SIG-M5 treated with dmso at 0.1 percent for 504 hours (cell line): ENCODE data around the gene RTN4IP1.
"Not testable (repeated sequence)": the region's sequence is repeated elsewhere in the genome, so short reads cannot be mapped to it uniquely, and the experiment has no call there.

Experiments used
- DNase-seq: peaks from one replicate; lab custom pipeline; 2025; ENCODE audit not compliant: unreplicated experiment; lab: John Stamatoyannopoulos, UW

RTN4IP1 gene

DNA sequence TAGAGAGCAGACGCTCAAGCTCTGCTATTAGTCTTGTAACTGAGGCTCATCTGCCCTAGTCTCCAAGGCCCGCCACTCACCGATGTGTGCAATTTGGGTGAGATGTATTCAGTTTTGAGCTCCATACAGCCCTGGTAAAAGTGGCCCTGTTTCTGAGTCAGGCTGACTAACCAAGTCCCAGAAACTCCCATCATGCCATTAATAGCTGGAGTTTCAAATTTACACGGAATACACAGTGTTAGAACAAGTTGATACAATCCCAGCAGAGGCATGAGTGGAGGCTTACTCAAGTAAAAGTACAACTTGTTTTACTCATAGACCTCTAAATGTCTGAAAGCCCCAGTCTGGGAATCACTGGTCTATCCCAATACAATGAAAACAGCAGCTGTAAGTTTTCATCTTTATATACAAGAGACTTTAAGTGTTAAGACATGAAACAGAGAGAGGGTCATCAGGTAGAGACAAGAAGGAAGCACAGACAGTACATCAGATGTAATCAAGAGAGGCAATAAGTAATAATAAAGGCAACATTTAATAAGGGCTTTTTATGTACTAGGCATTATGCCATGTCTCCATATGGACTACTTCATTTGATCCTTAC, 42.4 kb downstream of the RTN4IP1 start:
- DNase-seq: no peak

DNA sequence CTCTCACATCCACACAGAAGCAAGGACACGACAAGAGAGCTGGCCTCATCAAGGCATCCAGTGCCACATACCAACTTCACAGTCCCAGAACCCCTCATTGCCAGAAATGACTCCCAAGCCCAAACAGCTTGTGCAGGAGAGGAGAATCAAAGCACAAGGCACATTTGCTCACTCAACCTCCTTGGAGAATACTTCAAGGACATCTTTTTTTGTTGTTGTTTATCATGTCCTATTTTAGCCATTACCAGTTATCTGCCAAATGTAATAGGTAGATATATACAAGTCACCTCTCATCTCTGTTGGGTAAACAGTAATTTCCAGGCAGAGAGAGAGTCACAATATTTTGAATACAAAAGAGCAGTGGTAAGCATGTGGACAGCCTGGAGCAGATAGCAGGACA, 47.8 kb downstream of the RTN4IP1 start:
- DNase-seq: no peak

DNA sequence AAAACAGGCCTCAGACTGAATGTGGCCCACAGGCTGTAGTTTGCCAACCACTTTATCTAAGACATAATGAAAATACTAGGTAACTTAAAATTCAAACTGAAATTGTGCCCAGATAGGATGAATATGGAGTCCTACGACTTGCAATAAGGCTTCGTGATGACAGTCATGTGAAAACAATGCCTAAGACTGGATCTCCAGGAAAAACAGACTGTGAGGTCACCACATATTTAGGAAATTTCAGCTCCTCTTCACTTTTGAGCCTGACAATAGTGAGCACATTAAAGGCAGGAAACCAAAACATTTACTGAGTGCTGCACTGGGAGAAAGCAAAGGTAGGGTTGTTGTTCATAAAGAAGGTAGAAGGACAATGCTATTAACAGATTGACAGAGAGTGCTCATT, 50.0 kb downstream of the RTN4IP1 start:
- DNase-seq: no peak

DNA sequence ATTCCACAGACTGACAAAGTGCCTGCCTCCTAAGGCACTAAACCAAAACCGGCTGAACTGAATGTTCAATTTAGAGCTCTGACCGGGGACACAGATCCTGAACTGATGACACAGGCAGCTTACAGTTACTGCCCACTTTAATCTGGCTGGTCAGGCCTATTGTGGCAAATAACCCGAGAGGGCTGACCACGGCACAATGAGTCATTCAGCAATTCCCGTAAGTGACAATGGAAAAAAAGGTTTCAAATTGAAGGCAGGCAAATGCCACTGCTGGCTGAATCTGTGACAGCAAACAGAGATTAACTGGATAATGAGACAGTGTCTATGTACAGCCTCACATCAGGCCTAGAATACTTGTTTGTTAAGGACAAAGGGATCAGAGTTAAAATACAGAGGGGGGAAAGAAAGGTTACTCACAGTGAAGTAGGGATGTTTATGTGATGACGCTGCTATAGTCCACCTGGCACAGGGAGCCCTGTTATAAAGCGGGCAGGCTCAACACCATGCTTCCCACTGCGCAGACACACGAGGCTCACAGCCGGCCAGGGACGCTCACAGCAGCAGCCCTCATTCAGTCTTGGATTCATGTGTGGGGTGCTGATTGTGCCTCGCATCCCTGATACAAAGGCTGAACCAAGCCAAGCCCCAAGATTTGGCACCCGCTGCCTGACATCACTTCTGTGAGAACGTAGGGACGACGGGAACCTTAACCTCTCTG, 54.4 kb downstream of the RTN4IP1 start:
- peak; percentile 8 for DNase-seq

DNA sequence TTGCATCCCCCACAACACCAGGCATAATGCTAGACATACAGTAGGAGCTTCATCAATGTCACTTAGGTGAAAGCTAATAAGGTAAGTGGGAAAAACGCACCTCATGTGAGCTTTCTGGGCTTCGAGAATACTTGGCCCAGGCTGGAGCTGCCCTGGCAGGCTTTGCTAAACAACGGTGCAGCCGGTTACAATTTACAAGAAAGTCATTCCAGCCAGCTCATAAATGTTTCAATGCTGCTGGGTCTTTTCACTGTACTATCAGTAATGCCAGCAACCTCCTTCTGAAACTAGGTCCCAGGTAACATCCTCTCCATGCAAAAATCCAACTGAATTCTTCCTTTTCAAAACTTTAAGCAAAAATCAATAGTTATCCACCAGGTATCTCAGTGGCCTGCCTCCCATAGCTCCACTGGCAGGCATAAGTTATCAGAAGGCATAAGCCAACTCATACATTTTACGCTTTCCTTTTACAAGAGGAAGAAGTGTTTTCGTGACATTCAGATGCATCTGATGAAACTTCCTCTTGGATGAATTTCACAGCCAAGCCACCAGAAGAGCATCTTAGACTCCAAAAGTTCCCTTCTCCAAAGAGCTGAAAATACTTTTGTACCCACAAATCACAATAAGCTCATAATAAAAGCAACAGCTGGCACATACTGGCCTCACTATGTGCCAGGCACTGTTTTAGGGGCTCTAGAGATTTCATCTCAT, 56.3 kb downstream of the RTN4IP1 start:
- DNase-seq: peak; percentile 7

DNA sequence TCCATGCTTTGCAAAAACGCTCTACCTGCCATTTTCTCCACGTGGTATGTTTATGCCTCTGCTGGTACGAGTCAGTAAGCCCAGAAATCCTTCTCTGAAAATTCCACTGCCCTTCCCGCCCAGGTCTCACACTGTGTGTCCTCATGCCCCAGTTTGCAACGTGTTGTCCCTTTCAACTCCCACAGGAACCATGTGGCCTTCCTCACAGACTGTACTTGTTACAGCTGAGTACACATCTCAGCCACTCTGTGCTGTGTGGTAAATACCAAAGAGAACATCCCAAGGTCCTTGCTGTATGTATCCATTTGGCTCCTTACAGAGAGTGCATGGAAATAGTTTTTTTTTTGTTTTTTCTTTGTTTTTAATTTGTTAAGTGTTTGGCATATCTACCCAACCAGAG, 56.9 kb downstream of the RTN4IP1 start:
- DNase-seq: no peak

DNA sequence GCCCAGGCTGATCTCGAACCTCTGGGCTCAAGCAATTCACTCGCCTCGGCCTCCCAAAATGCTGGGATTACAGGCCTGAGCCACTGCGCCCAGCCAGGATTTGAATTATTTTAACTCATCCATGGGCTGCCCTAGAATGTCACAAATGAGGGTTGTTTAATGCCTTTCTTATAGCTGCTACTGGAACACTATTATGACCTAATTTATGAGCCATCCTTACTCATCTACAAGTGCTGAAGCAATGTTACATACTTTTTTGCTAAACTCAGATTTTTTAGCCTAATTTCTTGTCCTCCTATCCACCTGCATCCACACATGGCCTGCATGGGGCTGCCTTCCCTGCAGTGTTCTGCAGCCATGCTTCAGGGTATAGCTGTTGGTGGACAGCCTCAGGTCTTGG, 59.9 kb downstream of the RTN4IP1 start:
- no peak for DNase-seq

DNA sequence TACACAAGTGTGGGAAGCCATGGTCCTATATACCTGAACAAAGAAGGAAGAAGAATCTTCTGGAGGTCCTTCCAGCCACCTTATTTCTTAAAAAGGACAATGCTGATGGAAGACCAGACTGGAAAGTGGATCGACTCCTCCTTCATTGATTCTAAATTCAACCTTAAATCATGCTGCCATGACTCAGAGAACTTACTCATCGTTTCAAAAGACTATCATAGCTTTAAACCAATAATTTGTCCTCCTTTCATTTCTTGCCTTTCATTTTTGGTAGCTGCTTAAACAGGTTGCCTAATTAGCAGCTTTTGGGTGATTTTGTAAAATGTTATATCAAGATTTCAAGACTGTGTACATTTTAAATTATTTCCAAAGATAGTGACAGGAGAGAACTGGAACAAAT, 60.8 kb downstream of the RTN4IP1 start:
- no peak for DNase-seq

DNA sequence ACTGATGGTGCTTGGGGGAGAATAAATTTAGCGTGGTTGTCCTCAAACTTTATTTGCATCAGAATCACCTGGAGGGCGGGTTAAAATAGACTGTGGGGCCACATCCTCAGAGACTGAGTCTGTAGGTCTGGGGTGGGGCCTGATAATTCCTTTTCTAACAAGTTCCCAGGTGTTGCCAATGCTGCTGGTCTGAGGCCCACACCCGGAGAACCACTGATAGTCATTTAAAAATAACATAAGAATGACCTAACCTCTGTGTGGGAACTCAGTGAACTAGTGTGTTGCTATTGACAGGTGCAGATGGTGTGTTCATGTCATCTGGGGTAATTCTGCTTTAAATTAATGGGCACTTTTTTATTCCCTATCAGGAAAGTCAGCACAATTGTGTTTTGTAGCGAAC, 64.8 kb downstream of the RTN4IP1 start:
- no peak for DNase-seq

DNA sequence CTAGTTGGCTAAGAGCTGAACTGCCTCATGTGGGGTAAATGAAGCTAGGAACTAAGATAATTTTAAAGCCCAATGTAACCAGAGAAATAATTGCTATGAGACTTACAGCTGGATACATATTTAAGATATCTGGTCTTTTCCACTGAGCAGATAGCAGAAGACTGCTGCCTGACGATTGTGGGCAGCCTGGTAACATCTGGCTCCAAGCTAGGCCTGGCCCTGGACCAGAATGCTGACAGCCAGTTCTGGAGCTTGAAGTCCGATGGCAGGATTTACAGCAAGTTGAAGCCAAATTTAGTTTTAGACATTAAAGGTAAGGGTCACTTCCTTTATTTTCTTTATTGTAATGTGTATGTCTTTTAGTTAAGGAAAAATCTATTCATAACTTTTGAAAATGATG, 65.7 kb downstream of the RTN4IP1 start:
- DNase-seq: no peak

DNA sequence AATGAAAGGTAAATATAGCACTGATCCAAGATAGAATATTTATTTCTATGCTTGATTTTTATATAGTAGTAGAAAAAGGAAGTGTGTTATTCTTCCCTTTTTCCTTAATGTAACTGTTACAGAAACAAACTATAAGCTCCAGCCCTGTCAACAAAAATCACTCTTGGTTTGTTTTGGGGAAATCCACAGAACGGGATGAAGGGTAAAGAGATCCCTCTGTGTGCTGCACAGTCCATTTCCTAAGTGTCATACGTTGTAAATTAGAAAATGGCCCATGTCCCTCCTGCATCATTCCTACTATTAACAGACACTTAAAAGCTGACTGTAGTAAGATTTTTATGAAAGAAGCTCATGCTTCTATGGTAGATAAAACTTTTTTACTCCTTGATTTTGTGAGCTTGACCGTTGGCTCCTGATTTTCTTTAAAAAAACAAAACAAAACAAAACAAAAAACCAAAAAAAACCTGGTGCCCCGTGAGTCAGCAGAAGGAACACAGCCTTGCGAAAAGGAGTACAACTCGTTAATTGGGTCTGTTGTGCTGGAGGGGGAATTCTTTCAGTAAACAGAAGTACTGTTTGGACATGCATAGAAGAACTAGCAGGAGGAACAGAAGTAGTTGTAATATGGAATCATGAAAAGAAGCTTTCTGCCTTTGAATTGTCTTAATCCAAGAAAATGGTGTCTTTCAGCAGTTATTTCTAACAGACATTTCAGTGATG, 67.5 kb downstream of the RTN4IP1 start:
- peak; percentile 15 for DNase-seq

DNA sequence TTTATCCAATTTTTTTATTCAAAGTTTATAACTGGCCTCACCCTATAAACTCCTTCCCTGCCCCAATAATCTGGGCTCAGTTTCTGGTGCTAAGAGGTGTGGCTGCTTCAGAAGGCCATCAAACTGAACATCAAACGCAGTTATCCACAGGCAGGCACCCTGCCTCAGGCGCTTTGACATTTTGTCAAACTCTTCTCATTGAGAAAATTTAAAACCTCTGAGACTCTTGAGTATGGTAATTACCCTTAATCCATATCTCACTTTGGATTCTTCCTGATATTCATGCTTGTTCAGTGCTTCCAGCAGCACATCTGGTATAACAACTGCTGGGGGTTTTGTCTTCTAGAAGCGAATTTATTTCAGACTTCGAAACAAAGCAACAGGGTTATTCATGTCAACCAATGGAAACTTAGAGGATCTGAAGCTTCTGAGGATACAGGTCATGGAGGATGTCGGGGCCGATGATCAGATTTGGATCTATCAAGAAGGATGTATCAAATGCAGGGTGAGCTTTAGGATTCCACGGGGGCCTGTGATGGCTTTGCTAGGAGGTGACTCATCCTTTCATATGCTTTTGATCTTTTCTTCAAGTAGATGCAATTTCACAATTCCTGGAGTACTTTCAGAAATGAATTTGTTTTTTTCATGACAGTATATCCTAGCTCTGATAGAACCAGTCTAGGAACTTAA, 68.2 kb downstream of the RTN4IP1 start:
- DNase-seq: peak; percentile 55

DNA sequence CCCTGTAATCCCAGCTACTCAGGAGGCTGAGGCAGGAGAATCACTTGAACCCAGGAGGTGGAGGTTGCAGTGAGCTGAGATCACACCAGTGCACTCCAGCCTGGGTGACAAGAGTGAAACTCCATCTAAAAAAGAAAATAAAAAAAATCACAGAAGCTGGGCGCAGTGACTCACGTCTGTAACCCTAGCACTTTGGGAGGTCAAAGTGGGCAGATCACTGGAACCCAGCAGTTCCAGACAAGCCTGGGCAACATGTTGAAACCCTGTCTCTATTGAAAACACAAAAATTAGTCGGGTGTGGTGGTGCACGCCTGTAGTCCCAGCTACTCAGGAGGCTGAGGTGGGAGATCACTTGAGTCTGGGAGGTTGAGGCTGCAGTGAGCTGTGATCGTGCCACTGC, 69.6 kb downstream of the RTN4IP1 start:
- not testable (repeated sequence) for DNase-seq

DNA sequence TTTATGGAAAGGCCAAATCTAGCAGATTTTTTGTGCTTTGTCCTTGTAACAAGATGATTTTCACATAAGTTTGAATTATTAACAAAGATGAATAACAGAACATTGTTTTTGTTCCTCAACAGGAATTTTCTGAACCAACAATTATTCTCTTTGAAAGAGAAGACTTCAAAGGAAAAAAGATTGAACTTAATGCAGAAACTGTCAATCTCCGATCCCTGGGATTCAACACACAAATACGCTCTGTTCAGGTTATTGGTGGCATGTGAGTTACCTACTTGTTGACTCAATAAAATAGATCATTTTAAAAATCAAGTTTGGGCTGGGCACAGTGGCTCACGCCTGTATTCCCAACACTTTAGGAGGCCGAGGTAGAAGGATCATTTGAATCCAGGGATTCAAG, 70.9 kb downstream of the RTN4IP1 start:
- no peak for DNase-seq

DNA sequence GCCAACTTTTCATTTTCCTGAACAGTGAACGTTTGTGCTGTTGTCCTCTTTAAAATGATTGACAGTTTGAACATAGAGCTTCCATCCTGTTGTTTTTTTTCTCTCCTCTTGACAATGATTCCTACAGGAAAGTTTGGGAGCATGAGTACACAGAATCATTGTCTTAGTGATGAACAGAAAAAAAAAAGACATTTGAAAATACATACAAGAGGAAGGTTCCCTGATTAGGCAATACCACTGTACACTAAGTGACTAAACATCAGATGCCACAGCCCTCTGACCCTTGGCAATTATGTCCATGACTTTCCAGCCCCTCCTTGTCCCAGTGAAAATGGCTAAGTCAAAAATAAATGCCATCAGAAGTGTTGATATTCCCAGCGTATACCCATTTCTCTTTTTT, 71.5 kb downstream of the RTN4IP1 start:
- no peak for DNase-seq

DNA sequence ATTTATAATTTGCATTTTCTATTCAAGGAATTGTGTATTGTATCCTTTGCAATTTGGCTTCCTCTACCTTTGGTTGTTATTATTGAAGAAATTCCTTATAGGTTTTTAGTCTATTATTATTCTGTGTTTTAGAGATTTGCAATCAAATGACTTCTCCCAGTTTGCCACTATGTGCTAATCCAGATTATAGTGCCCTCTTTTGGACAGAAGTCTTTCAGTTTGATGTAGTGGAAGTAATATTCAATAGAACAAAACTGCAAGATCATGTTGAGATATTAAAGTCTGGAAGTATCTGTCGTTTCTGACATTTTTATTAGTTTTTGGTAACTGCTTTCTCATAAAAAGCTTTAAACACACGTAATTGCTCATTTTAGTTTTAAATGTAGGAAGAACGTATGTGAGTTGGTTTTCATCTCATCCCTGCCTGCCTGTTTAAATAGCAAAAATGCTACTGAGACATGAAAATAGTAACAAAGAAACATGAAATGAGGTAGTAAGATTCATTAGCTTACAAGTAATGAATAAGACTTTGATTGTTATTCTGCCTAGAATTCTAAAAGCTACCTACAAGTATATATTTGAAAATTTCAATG, 72.8 kb downstream of the RTN4IP1 start:
- peak; percentile 33 for DNase-seq

DNA sequence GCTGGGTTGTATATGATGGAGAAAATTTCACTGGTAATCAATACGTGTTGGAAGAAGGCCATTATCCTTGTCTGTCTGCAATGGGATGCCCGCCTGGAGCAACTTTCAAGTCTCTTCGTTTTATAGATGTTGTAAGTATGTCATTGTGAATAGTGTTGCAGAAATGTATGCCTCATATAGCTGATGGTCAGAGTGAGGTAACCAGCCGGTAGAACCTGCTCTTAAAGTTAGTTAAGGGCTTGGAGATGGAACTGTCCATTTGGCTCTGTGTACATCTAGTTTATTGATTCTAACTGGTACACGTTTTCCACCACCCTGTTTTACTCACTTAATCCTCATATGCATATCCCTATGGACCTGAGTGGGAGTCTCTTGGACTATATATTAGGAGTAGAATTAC, 73.5 kb downstream of the RTN4IP1 start:
- no peak for DNase-seq

DNA sequence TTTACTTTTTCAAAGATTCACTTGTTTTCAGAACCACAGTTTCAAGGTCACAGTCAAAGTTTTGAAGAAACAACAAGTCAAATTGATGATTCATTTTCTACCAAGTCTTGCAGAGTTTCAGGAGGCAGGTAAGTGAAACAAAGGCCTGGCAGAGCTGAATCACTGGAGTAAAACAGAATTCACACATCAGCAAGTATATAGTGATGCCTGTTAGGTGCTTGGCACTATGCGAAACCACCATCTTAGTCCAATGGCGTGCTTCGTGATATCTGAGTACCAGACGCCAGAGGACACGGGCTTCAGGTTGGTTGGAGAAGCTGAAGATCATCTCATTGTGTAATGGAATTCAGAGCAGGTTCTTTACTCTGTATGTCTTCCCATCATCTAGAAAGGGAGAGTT, 75.9 kb downstream of the RTN4IP1 start:
- DNase-seq: no peak

DNA sequence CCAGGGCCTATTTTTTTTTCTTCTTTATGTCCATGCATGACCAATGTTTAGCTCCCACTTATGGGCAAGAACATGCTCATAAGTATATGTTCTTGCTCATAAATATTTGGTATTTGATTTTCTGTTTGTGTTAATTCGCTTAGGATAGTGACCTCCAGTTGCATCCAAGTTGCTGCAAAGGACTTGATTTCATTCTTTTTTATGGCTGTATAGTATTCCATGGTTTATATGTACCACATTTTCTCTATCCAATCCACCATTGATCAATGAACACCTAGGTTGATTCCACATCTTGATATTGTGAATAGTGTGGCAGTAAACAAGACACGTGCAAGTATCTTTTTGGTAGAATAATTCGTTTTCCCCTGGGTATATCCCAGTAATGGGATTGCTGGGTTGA, 78.1 kb downstream of the RTN4IP1 start:
- no peak for DNase-seq

DNA sequence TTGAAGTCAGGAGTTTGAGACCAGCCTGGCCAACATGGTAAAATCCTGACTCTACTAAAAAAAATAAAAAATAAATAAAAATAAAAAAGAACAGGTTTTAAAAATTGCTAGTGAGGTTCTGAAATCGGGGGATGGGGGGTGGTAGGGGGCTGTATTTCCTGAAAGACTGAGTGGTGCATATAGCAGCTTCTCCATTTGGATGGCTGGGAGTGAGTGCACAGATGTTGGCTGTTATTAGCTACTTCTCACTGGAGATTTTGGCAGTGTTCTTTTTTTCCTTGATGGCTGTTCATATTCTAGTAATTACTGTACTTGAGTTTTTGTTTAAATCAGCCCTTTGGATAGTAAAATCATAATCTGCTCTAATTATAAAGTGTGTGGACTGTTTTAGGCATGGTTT, 79.8 kb downstream of the RTN4IP1 start:
- no peak for DNase-seq

DNA sequence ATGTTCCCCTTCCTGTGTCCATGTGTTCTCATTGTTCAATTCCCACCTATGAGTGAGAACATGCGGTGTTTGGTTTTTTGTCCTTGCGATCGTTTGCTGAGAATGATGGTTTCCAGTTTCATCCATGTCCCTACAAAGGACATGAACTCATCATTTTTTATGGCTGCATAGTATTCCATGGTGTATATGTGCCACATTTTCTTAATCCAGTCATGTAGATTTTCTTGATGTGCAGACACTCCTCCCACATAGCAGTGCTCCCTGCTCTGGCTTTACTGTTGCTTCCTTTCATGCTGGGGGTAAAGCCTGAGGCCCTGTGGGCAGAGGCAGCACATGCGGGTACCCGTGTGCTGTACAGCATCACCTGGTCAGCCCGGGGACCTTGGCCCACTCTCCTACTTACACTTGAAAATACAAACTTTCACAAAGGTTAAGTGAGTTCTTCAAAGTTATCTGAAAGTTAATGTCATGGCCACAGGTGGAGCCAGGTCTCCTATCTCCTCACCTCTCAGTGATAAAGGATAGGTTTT, 80.3 kb downstream of the RTN4IP1 start:
- not testable (repeated sequence) for DNase-seq
